Gastrocnemius medialis (tissue), 4 donors: ENCODE measurements around the gene AMZ1. TPM values are rescaled to one million over a fixed set of nuclear protein-coding genes. Genes with fewer than 3 reads are reported as not detected.

ENCODE experiments used
- ATAC-seq, 2 donors: fragments of 150-250 bp; one replicate each; pipeline ENCODE4 v1.9.1; 2016
- DNase-seq, 2 donors: peaks; one replicate each; pipeline ENCODE4 v3.0.0-alpha.2; 2019
- H3K27ac ChIP-seq, 4 donors: fragments of 200-600 bp; sonication (generic); 1 replicate in 1 of 4; 2 replicates in 3 of 4; pipeline ENCODE4 v1.5.1; 2016 to 2018; ENCODE audit warnings: mild to moderate bottlenecking in 2 of 4, moderate library complexity in 1 of 4
- H3K27me3 ChIP-seq, 3 donors: fragments of 200-600 bp; sonication (generic) in 2 of 3; 1 replicate in 1 of 3; 2 replicates in 2 of 3; pipeline versions ENCODE4 v1.5.1 to v1.6.0; 2016 to 2019; ENCODE audit warnings: mild to moderate bottlenecking in 1 of 3, moderate library complexity in 1 of 3
- H3K36me3 ChIP-seq, 2 donors: fragments of 200-600 bp; sonication (generic) in 1 of 2; one replicate each; pipeline ENCODE4 v1.5.1; 2017 to 2018
- H3K4me1 ChIP-seq, 2 donors: fragments of 200-600 bp; sonication (generic) in 1 of 2; one replicate each; pipeline ENCODE4 v1.5.1; 2016 to 2017; ENCODE audit warnings: mild to moderate bottlenecking in 2 of 2
- H3K4me3 ChIP-seq, 4 donors: fragments of 200-600 bp; sonication (generic) in 3 of 4; 1 replicate in 1 of 4; 2 replicates in 3 of 4; pipeline ENCODE4 v1.5.1; 2016 to 2019; ENCODE audit warnings: mild to moderate bottlenecking in 2 of 4
- H3K9me3 ChIP-seq, 3 donors: fragments of 200-600 bp; sonication (generic) in 2 of 3; 1 replicate in 1 of 3; 2 replicates in 2 of 3; pipeline ENCODE4 v1.5.1; 2016 to 2019
- CTCF ChIP-seq, 5 experiments: fragments of 450-650 bp in 3 of 5; fragments of 200-600 bp in 2 of 5; sonication (generic) in 2 of 5; IDR thresholded peaks in 4 of 5; conservative IDR thresholded peaks in 1 of 5; 1 replicate in 4 of 5; 2 replicates in 1 of 5; pipeline ENCODE4 v1.5.1; 2016 to 2019; ENCODE audit warnings: antibody characterized with exemption in 5 of 5, mild to moderate bottlenecking in 3 of 5, moderate library complexity in 3 of 5
- POLR2A ChIP-seq, 2 donors: fragments of 450-650 bp; IDR thresholded peaks; one replicate each; pipeline ENCODE4 v1.6.1; 2017; ENCODE audit warnings: antibody characterized with exemption in 2 of 2, mild to moderate bottlenecking in 2 of 2, moderate library complexity in 2 of 2
- in situ Hi-C, 4 donors: fragments of 200-750 bp; cut with MboI; loops; one replicate each; pipeline versions ENCODE4 v1.15.0 to v1.8.0; 2017; ENCODE audit warnings: low sequenced_read_pairs in 4 of 4
- intact Hi-C: fragments of 100-400 bp; cut with DNase I; formaldehyde crosslinking; loops from one replicate; pipeline ENCODE4 v1.15.1; 2023; ENCODE audit warnings: low total_unique reads
- total RNA-seq, 4 donors: library from RNA; depleted of rRNA; stranded (reverse); fragments of >200 nt; gene quantifications; one replicate each; pipeline versions ENCODE4 v1.1.0 to v1.2.3, GENCODE V29; 2016

AMZ1 gene
- total RNA-seq, 4 donors from 2014 or later: not detected

- Histone ChIP-seq H3K4me1 (peaks cover 13 to 14% of the 10 kb centered on the region in 2 donors), H3K36me3 (peaks cover 0 to 26% of the 10 kb centered on the region in 2 donors), H3K27ac (peak overlapping the region; percentile 18 to 52 (median 29)), H3K27me3 (no peaks in the 10 kb centered on the region), H3K4me3 (no peak overlapping the region), H3K9me3 (no peaks in the 10 kb centered on the region)
- no peak for TF ChIP-seq CTCF (IDR thresholded peaks at IDR 0.05 in 4 of 5, conservative IDR thresholded peaks at IDR 0.05 in 1 of 5)
- no peak for TF ChIP-seq POLR2A (IDR thresholded peaks at IDR 0.05)
- in situ Hi-C loops (no loop called here), intact Hi-C loops (no loop called here)
- DNase-seq (peak in 1 of 2 donors; percentile 40), ATAC-seq (no peak)
These were observed 41.3 kb downstream of the AMZ1 start for GRCh38 chr7:2729031-2729892.

GRCh38 chr7:2729893-2730716, 42.1 kb downstream of the AMZ1 start:
- Histone ChIP-seq H3K27me3 (no peaks in the 10 kb centered on the region), H3K4me3 (no peak overlapping the region), H3K4me1 (peaks cover 14 to 15% of the 10 kb centered on the region in 2 donors), H3K36me3 (peaks cover 0 to 26% of the 10 kb centered on the region in 2 donors), H3K9me3 (no peaks in the 10 kb centered on the region), H3K27ac (peak overlapping the region; percentile 18 to 52 (median 29))
- peak in 1 of 2 donors; percentile 30 for ATAC-seq
- intact Hi-C loops: no loop called here
- TF ChIP-seq CTCF (IDR thresholded peaks at IDR 0.05 in 4 of 5, conservative IDR thresholded peaks at IDR 0.05 in 1 of 5) (no peak), POLR2A (IDR thresholded peaks at IDR 0.05) (no peak)
- peak; percentile 35 to 62 for DNase-seq
- in situ Hi-C loops: no loop called here

- intact Hi-C loops: no loop called here
- Histone ChIP-seq H3K4me1 (peaks cover 14 to 18% of the 10 kb centered on the region in 2 donors), H3K27ac (no peak overlapping the region), H3K36me3 (peaks cover 0 to 20% of the 10 kb centered on the region in 2 donors), H3K27me3 (no peaks in the 10 kb centered on the region), H3K4me3 (no peak overlapping the region), H3K9me3 (no peaks in the 10 kb centered on the region)
- ATAC-seq (no peak), DNase-seq (peak in 1 of 2 donors; percentile 10)
- in situ Hi-C loops: no loop called here
- TF ChIP-seq CTCF (IDR thresholded peaks at IDR 0.05 in 4 of 5, conservative IDR thresholded peaks at IDR 0.05 in 1 of 5) (no peak), POLR2A (IDR thresholded peaks at IDR 0.05) (no peak)
These were observed 43.1 kb downstream of the AMZ1 start for GRCh38 chr7:2730846-2731770.

GRCh38 chr7:2732388-2732787, 44.4 kb downstream of the AMZ1 start:
- Histone ChIP-seq H3K36me3 (peaks cover 0 to 13% of the 10 kb centered on the region in 2 donors), H3K27ac (peak overlapping the region; percentile 62 to 82 (median 71)), H3K27me3 (no peaks in the 10 kb centered on the region), H3K4me3 (no peak overlapping the region), H3K4me1 (peaks cover 14 to 18% of the 10 kb centered on the region in 2 donors), H3K9me3 (no peaks in the 10 kb centered on the region)
- in situ Hi-C loops (no loop called here), intact Hi-C loops (no loop called here)
- no peak for TF ChIP-seq POLR2A (IDR thresholded peaks at IDR 0.05)
- no peak for TF ChIP-seq CTCF (IDR thresholded peaks at IDR 0.05 in 4 of 5, conservative IDR thresholded peaks at IDR 0.05 in 1 of 5)
- DNase-seq (no peak), ATAC-seq (no peak)
